H7 (cell line): ENCODE measurements around the gene GAS7. TPM values are rescaled to one million over a fixed set of nuclear protein-coding genes. Genes with fewer than 3 reads are reported as not detected.
"Not testable (repeated sequence)": the region's sequence is repeated elsewhere in the genome, so short reads cannot be mapped to it uniquely, and the experiment has no call there.

Experiments
- DNase-seq: peaks from one replicate; pipeline ENCODE4 v3.0.0; 2012
- H3K27me3 ChIP-seq: 2 replicates; pipeline ENCODE4 v1.6.0; 2011; ENCODE audit warnings: mild to moderate bottlenecking, low read length; ENCODE audit not compliant: control insufficient read depth, insufficient read depth
- H3K36me3 ChIP-seq: replicated peaks from 2 replicates; pipeline ENCODE4 v1.5.1; 2011; ENCODE audit warnings: low read length; ENCODE audit not compliant: control insufficient read depth, insufficient read depth
- H3K4me3 ChIP-seq: 2 replicates; pipeline ENCODE4 v1.5.1; 2011; ENCODE audit warnings: low read depth, mild to moderate bottlenecking, control low read depth, low read length, moderate library complexity; ENCODE audit not compliant: insufficient read depth
- total RNA-seq: library from RNA; depleted of rRNA; stranded (reverse); fragments of >200 nt; shearing (Covaris generic); gene quantifications from 2 replicates; pipeline ENCODE4 v1.2.3, GENCODE V29; 2014

GAS7 gene
- total RNA-seq, 1 experiment from 2014 or later = 4.2 TPM

- Histone ChIP-seq H3K36me3 (no peaks in the 10 kb centered on the region), H3K4me3 (no peak overlapping the region), H3K27me3 (no peaks in the 10 kb centered on the region)
- peak; percentile 15 for DNase-seq
Measured at GRCh38 chr17:10061111-10061845, 137.1 kb downstream of the GAS7 start.

- peak; percentile 8 for DNase-seq
- Histone ChIP-seq H3K27me3 (no peaks in the 10 kb centered on the region), H3K36me3 (no peaks in the 10 kb centered on the region), H3K4me3 (no peak overlapping the region)
Measured at GRCh38 chr17:10060526-10060925, 137.9 kb downstream of the GAS7 start.

- H3K36me3 ChIP-seq = no peaks in the 10 kb centered on the region
- DNase-seq = peak; percentile 47
- no peaks in the 10 kb centered on the region for H3K27me3 ChIP-seq
- no peak overlapping the region for H3K4me3 ChIP-seq
Measured at GRCh38 chr17:10059684-10060211, 138.7 kb downstream of the GAS7 start.

GRCh38 chr17:10058921-10059683, 139.3 kb downstream of the GAS7 start:
- DNase-seq = peak; percentile 30
- Histone ChIP-seq H3K36me3 (no peaks in the 10 kb centered on the region), H3K27me3 (no peaks in the 10 kb centered on the region), H3K4me3 (no peak overlapping the region)

GRCh38 chr17:10057466-10057865, 140.9 kb downstream of the GAS7 start:
- not testable (repeated sequence) for DNase-seq, H3K27me3 ChIP-seq, H3K36me3 ChIP-seq, H3K4me3 ChIP-seq

- Histone ChIP-seq H3K27me3 (no peaks in the 10 kb centered on the region), H3K4me3 (no peak overlapping the region), H3K36me3 (no peaks in the 10 kb centered on the region)
- DNase-seq = no peak
Measured at GRCh38 chr17:10055262-10055975, 143.0 kb downstream of the GAS7 start.

- no peak for DNase-seq
- no peaks in the 10 kb centered on the region for H3K27me3 ChIP-seq
- no peak overlapping the region for H3K4me3 ChIP-seq
- no peaks in the 10 kb centered on the region for H3K36me3 ChIP-seq
Measured at GRCh38 chr17:10053782-10054540, 144.4 kb downstream of the GAS7 start.

GRCh38 chr17:10052106-10052813, 146.1 kb downstream of the GAS7 start:
- Histone ChIP-seq H3K27me3 (no peaks in the 10 kb centered on the region), H3K36me3 (no peaks in the 10 kb centered on the region), H3K4me3 (no peak overlapping the region)
- DNase-seq = no peak

- DNase-seq = no peak
Measured at GRCh38 chr17:10051112-10051511, 147.3 kb downstream of the GAS7 start.

GRCh38 chr17:10050597-10051101, 147.8 kb downstream of the GAS7 start:
- H3K27me3 ChIP-seq = no peaks in the 10 kb centered on the region
- DNase-seq = no peak
- no peaks in the 10 kb centered on the region for H3K36me3 ChIP-seq

More at GRCh38 chr17:10051112-10051511, 147.3 kb downstream of the GAS7 start:
- H3K27me3 ChIP-seq = no peaks in the 10 kb centered on the region
- H3K4me3 ChIP-seq = no peak overlapping the region
- no peaks in the 10 kb centered on the region for H3K36me3 ChIP-seq

GRCh38 chr17:10048629-10049350, 149.6 kb downstream of the GAS7 start:
- Histone ChIP-seq H3K4me3 (no peak overlapping the region), H3K36me3 (no peaks in the 10 kb centered on the region), H3K27me3 (no peaks in the 10 kb centered on the region)
- DNase-seq = no peak

More at GRCh38 chr17:10050597-10051101, 147.8 kb downstream of the GAS7 start:
- no peak overlapping the region for H3K4me3 ChIP-seq

- no peaks in the 10 kb centered on the region for H3K36me3 ChIP-seq
- H3K4me3 ChIP-seq = no peak overlapping the region
- no peak for DNase-seq
Measured at GRCh38 chr17:10046786-10047785, 151.3 kb downstream of the GAS7 start.

More at GRCh38 chr17:10046786-10047785, 151.3 kb downstream of the GAS7 start:
- no peaks in the 10 kb centered on the region for H3K27me3 ChIP-seq
